Measurements from ENCODE around the gene SMAD7.

SMAD7 gene, protein sequence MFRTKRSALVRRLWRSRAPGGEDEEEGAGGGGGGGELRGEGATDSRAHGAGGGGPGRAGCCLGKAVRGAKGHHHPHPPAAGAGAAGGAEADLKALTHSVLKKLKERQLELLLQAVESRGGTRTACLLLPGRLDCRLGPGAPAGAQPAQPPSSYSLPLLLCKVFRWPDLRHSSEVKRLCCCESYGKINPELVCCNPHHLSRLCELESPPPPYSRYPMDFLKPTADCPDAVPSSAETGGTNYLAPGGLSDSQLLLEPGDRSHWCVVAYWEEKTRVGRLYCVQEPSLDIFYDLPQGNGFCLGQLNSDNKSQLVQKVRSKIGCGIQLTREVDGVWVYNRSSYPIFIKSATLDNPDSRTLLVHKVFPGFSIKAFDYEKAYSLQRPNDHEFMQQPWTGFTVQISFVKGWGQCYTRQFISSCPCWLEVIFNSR

DNA sequence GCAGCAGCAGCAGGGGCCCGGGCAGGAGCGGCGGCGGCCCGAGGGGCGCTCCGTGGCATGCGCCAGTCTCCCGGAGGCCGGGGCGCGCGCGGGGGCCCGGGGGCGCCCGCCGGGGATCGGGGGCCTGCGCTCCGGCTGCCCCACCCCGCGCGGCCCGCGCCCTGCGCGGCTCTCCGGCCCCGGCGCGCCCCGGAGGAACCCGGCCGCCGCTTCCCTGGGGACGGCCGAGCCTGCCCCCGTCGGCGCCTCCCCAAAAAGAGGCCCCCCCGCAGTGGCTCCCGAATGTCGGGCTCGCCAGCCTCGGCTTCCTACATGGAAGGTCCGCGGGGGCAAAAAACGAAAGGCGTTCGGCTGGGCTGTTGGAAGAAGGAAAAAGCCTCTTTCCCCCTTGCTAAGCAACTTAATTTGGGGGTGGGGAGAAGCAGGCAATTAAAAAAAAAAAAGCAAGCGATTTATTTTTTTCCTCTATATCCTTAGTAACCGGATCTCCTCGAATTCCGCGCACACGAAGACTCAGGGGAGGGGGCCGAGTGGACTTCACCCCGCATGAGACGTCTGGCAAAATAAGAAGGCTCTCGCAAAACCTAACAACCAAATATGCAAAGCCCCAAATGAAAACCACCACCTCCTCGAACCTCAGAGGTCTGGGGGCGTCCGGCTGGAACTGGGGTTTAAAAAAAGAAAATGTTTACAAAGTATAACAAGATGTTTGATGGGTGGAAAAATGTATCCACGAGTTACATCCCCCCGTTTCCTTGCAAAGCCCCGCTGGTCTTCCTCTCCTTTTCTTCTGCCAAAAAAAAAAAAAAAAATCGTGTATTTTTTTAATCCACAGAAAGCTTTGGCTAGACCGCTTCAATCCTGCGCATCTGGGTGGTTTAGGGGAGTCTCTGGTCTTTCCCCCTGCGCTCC is at the start of gene SMAD7:
TSS of gene SMAD7 (minus strand) at position 430 of the 912 bp plus-strand sequence. CDS start 541 bp downstream, outside the sequence.
- no peak for DNase-seq

DNA sequence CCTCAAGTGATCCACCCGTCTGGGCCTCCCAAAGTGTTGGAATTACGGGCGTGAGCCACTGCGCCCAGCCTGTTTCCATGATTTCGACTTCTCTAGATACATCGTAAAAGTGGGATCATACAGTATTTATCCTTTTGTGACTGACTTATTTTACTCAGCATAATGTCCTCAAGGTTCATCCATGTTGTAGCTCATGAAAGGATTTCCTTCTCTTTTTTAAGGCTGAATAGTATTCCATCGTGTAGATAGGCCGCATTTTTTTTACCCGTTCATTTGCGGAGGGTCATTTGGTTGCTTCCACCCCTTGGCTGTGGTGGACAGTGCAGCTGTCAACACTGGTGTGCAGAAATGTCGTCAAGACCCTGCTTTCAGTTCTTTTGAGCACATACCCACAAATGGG is 48.8 kb upstream of the SMAD7 start:
- no peak for DNase-seq

DNA sequence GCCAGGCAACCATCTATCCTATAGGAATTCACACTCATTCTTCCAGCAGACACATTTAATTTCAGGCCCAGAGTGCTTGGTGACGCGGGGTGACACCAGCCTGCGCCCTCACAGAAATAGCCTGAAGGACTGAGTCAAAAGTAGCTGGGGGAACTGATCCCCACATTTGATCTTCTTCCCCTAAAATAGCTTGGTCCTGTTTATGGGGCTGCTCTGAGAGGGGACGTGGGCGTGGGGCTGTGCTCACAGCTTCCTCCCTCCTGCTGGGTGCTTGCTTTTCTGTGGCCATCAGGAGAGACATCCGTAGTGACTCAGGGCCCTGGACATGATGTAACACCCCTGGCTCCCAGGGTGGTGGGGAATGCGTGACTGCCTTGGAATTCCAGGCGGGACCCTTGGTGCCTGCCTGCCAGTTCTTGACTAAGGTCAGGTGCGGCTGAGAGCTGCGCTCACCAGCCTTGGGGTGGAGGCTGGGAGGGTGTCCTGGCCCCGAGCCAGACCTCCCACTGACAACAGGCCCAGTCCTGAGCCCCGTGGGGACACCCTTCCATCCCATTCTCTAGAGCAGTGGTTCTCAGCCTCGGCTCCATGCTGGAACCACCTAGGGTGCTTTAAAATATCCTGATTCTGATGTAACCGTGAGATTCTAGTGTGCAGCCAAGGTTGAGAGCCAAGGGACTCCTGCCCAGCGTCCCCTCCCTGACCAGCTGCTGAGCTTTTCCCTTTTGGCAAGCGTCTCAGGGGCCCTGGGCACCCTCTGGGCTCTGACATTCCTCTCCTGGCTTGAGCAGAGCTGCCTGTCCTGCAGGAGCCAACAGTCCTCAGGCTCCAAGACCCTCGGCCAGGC is 47.4 kb upstream of the SMAD7 start:
- peak; percentile 35 for DNase-seq

DNA sequence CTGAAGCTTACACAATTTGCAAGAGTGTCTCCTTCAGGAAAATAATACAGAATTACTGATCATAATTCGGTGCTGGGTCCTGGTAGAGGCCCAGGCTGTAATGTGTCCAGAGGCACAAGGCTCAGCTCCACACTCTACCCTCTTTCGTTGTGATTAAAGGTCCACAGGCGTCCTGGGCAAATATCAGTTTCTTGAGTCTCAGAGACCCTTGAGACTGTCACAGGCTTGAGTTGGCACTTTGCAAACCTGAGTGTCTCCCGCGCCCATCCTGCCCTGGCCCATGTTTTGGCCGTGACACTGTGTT is 46.9 kb upstream of the SMAD7 start:
- no peak for DNase-seq

DNA sequence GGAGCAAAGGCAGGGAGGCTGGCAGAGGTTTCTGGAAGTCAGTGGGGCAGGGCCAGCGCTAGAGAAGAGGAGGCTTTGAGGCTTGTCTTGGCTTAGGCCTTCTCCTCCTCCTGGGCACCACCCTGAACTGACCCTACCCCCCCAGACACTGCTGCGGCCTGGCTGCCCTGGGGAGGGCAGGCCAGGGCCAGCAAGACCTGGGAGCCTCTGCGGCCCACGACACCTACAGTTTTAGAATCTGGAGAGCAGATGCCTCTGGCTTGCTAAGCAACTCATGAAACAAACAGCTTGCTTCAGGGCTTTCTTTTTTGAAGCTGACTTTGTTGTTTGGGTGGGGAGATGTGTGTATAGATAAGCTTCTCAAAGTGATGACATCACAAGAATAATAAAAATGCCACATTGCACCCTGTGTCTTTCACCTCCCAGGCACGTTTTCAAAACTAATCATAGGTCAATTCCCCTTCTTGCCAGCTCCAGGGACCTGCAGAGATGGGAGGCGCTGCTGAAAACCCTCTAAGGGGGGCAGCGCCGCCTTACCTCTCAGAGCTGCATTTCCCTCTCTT is 46.2 kb upstream of the SMAD7 start:
- DNase-seq, result no peak

DNA sequence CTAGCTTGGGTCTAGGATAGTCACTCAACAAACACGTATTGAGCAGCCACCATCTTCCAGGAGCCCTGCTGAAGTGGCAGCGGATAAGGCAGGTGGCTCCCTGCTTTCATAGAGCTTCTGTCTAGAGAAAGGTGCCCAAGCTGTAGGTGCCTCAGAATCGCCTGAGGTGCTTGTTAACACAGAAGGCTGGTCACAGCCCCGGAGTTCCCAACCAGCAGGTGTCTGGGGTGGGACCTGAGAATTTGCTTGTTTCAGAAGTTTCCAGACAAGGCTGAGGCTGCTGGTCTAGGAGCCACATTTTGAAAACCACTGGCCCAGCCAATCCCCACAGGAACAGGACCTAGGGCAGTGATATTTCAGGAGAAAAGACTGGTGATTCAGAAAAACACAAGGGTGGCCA is 45.3 kb upstream of the SMAD7 start:
- no peak for DNase-seq

DNA sequence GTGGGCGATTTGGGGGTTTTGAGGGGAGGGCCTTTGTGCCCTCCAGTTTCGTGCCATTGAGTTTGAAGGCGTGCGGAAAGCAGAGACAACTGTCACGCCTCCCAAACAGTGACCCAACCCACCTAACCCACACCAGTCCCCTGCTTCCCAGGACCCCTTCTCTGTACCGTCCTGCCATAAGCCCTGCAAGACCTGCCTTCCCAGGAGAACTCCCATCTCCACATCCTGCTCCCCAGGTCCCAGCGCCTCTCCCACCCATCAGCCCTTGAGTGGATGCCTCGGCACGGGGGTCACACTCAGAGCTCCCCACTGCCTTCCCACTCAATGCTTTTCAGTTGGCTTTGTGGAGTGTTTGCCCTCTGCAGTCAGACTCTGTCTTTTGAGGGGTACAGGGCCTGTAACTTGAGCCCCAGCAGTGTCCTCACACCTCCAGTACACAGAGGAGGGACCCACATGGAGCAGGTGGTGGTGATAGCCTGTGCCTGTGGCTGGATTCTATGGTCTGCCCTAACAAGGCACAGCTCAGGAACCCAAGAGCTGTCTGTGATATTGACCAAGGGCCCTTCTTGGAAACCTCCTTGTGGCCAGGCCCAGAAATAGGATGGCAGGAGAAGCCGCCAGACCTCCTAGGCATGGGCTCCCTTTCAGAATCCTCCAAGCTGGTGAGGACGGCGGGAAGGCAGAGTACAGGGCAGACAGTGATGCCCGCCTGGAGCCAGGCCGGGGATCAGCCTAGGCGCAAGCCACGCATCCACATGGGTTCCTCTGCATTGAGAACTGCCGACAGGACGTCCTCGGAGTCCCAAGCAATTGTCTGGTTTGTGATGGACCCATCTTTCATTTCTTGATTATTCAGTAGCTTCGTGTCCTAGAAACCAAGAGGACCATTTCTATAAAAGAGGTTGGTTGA is 44.4 kb upstream of the SMAD7 start:
- DNase-seq, result no peak

DNA sequence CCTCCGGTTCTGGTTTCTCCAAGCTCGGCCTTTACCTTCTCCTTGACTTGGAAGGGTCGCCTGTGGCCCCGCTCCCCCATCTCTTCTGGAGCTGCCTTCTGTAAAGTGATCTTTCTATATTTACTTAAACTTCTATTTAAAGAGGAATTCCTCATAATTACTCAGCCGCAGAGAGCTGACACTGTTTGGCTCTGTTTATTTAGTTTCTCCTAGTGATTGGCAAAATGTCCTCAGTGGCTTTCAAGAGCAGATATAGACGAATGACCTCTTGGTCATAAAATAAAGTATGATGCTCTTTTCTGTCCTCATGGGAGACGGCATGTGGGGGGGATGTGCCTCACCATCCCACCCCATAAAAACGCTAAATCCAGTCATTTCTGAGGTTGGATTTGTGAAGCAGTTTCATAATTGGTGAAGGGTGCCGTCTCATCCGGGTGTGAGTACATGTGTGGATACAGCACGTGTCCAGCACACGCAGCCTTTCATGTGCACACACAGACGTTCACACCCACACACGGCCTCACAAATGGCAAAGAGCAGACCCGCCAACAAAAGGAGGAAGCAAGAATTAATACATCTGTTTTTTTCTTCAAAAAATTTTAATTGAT is 43.4 kb upstream of the SMAD7 start:
- peak; percentile 15 for DNase-seq

DNA sequence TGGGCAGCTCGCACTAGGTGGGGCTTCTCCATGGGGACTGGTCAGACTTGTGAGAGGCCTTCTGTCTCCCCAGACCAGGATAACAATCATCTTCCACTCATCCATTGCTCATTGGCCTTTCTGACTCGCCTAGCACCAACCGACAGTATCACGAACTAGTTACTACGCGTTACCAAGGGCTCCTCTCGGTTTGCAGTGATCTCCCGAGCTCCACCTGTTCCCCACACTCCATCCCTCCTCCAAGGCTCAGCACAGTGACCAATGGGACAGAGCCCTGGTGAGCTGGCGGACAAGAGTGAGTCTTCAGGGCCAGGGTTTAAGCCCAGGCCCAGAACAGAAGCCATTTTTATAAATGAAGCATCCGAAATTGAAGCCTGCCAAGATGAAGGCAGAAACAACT is 42.8 kb upstream of the SMAD7 start:
- DNase-seq, result no peak

DNA sequence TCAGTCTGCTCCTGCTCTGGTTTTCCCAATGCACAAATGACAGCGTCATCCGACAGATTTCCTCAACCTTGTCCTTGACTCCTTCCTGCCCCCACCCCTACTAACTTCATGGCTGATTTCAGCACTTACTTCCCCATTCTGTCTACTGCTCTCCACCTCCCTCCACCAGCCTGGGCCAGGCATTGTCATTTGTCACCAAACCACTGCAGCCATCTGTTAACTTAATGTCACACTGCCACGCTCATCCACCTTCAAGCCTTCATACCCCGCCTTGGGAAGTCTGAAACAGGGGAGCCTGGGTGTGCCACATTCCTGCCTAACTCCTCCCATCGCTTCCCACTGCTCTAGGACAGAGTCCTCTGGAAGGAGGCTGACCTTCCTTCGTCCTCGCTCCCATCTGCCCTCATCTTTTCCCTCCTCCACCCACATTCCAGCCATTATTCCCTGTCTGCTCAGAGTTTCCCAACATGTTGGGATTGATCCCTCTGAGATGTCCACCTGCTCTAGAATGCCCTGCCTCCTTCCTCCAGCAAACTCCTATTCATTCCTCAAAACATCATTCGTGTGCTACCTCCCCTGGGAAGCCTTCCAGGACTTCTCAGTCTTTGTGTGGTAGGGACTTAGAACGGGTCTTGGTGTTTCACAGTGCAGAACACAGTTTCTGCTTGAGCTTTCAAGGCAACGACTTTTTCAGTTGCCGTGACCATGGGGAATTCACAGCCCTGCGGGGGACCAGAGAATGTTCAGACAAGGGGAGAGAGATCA is 42.2 kb upstream of the SMAD7 start:
- no peak for DNase-seq

DNA sequence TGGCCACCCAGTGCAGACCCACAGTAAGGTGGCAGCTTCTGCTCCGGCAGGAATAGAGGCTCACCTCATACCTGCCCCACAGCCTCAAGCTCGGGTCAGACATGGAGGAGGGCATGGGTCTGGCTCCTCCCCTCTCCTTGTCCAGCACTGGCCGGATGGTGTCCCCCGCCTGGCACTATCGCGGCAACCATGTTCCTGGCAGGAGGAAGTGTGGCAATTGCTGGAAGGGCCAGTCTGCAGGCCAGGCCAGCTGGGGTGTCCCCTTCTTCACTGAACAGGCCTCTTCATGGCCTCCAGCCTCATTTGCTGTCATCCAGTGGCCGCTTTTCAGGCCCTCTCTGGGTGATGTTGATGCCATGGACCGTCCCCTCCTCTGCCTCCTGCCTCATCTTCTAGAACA is 41.4 kb upstream of the SMAD7 start:
- DNase-seq, result no peak

DNA sequence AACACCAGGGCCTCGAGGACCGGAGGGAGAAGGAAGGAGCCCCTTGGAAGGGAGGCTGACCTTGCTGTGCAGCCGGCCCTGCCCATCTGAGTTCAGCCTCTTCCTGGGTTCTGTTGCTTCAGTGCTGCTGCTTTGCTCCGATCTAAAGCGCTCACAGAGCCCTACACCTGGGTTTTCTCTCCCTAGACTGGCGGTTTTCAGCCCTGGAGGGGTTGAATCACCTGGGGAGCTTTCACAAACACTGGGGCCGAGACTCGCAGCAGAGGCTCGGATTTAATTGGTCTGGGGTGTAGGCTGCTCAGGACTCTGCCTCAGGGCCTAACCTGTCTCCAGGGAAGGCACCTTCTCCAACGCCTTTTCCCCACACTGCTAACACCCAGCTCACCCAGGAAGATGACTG is 40.9 kb upstream of the SMAD7 start:
- no peak for DNase-seq

DNA sequence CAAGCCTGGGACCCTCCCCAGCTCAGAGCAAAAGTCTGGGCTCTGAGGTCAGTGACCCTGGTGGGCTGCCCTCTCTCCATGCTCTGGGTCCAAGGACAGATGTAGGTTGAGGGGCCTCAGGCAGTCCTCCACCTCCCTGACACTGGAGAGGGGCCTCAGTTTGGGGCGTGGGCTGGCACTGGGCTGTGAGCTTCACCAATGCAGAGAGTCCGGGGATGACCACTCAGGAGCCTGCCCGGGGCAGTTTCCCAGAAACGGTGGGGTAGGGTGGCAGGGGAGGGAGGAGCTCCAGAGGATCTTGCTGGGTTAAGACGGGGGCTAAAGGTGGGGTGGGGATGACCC is 40.5 kb upstream of the SMAD7 start:
- no peak for DNase-seq

DNA sequence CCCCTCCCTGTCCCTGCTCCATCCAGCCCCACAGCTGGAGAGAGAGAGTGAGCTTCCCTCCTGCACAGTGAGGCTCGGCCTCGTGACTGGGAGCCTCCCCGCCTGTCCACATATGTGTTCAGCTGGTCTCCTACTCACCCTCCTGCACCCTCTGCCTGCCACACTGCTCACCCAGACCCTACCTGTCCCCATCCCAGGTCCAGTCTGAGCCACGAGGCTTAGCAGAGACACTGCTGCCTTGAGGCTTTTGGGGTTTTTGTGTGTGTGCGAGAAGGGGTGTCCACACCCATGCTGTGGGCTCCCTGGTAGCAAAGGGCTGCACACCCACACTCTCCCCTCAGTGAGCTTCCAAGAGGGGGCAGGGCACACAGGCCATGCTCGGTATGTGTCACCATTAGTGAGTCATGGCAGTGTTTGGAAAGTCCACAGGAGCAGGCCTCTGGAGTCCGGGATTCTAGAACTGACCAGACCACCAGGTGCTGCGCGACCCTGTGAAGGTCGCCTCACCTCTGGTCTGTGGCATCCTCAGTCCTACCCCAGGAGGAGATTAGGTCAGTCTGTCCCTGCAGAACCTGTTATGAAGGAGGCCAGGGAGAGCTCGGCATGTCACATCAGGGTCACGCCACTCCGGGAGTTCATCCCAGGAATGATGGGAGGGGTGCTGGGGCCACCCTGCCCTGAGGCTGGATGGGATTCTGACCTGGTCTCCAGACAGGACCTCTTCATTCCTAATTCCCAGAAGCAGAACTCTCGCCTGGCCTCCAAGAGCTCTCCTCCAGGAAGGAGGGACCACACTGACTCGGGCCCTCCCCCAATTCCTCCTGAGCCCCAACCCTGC is 39.9 kb upstream of the SMAD7 start:
- no peak for DNase-seq

DNA sequence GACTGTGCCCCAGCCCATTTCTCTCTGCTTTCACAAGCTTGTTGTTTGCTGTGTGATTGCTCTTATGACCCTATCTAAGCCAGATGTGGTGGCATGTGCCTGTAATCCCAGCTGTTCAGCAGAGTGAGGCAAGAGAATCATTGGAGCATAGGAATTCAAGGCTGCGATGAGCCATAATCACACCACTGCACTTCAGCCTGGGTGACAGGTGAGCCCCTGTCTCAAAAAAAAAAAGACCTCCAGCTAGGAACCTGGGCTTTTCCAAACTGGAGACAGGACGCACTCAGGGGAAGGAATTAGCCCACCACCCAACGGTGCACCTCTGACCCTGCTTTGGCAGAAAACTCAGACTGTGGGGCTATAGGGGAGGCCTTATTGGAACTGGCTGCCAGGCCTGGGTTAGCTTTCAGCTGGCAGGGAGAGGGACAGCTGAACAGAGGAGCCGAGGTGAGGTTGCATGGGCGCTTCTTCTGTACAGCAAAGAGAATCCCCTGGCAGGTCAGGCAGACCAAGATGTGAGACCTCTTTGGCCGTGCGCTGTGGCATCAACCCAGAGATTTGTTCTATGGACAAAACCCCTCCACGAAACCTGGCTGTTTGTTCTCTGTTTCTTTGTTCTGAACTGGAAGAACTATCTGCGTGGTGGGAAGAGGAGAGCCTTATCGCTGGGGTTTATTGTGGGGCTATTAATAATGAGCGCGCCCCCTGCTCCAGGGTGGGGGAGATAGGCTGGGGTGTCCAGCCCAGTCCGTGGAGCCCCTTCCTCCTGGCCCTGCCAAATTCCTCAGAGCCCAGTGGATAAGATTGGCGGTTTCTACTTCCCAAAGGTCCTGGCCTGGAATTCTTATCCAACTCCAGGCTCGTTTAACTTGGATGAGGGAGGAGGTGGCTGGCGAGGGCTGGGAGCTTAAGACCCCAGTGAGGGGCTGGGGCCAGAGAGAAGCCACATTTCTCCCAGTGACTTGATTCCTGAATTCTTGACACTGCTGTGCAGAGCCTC is 38.8 kb upstream of the SMAD7 start:
- DNase-seq, result no peak

DNA sequence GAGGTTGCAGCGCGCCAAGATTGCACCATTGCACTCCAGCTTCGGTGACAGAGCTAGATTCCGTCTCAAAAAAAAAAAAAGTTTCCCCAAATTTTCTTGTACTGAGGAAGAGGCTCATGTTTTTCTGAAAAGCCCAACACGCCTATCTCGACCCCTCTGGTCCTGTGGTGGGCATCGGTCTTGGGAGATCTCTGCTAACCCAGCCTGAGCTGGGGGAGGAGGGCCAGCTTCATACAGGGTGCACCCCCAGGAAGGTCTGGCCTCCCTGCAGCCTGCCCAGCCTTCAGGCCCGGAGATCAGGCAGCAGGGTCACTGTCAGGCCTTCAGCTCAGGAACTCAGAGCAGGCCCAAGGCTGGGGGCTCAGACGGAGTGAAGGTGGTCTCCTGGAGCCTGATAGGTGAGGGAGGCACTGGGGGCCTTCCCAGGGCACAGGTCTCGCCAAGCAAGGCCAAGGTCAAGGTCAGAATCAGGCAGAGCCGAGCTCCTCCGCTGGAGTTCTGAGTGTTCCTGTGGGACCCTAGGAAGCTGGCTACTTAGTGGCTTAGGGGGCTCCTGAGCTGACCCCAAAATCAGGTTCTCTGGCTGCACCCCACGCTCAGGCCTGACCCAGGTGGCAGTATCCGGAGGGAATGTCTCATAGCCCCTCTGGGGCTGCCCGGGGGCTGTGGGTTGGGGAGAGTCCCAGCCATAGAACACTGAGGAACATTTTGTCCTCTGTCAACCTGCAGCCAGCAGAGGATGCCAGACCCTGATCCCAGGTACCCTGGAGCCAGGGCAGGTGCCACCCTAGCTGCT is 37.9 kb upstream of the SMAD7 start:
- DNase-seq, result no peak

DNA sequence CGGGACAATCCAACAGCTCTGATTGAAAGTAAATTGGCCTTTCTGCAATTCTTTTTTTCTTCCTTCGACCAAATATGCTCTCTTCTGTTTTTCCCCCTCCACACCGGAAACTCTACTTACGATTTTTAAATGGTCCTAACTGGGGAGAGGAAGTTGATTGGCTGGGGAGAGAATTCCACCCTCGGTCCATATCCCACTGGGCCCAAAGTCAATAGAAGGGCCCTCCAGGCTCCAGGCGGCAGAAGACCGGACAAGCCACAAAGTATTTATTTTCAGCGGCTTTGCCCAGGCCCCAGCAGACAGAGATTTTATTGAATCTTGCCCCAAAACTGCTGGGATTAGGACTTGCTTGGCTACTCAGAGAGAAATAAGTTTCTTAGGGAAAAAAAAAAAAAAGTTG is 37.1 kb upstream of the SMAD7 start:
- DNase-seq, result no peak
